PFSK-1 (cell line): Measurements from ENCODE around the gene GLIS1.

Experiments
- POLR2AphosphoS5 ChIP-seq: IDR thresholded peaks from 2 replicates; pipeline ENCODE4 v1.6.1; 2012; ENCODE audit warnings: low read depth, mild to moderate bottlenecking, control low read depth, low read length, moderate library complexity
- SIN3A ChIP-seq: IDR thresholded peaks from 2 replicates; pipeline ENCODE4 v1.6.1; 2012; ENCODE audit warnings: mild to moderate bottlenecking, low read length, moderate library complexity, borderline replicate concordance; ENCODE audit not compliant: insufficient read depth

DNA sequence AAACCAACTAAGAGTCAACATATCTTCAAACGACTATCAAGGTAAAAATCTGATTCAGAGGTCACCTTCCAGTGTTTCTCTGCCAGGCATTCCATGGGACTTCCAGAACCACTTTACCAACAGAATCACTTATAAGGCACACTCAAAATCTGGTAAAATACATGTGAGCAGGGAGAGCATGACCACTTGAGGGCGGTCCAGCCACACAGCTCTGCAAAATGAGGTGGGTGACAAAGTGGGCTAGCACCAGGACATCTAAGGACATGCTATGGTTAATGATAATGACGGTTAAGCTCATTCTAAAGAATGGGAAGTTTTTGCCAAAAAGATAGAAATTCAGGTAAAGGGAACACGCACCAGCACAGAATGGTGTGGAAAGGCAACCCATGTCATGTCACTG, 24.5 kb upstream of the GLIS1 start:
- TF ChIP-seq POLR2AphosphoS5 (no peak), SIN3A (no peak)
